Astrocyte (in vitro differentiated cells and primary cell): Measurements from ENCODE around the gene TMPRSS13. TPM values are rescaled to one million over a fixed set of nuclear protein-coding genes. Genes with fewer than 3 reads are reported as not detected.
"Not testable (repeated sequence)": the region's sequence is repeated elsewhere in the genome, so short reads cannot be mapped to it uniquely, and the experiment has no call there.

ENCODE experiments used
- DNase-seq: peaks from one replicate; pipeline ENCODE4 v3.0.0-alpha.2; 2010; ENCODE audit warnings: low read depth
- FAIRE-seq: peaks from 2 replicates; lab custom pipeline; 2011; peaks lifted over from hg19 to GRCh38; lab: Jason Lieb, UNC
- H2AFZ ChIP-seq: 2 replicates; pipeline ENCODE4 v1.6.0; 2012; ENCODE audit warnings: low read depth, low read length, inconsistent platforms
- H3K27ac ChIP-seq: 2 replicates; pipeline ENCODE4 v1.5.1; 2011; ENCODE audit warnings: low read depth, low read length, inconsistent platforms
- H3K27me3 ChIP-seq: 2 replicates; pipeline ENCODE4 v1.6.0; 2011; ENCODE audit warnings: low read length, inconsistent platforms; ENCODE audit not compliant: insufficient read depth
- H3K36me3 ChIP-seq: 2 replicates; pipeline ENCODE4 v1.5.1; 2011; ENCODE audit warnings: low read length, inconsistent platforms; ENCODE audit not compliant: insufficient read depth
- H3K4me1 ChIP-seq: 2 replicates; pipeline ENCODE4 v1.5.1; 2011; ENCODE audit warnings: low read length, inconsistent platforms; ENCODE audit not compliant: insufficient read depth
- H3K4me2 ChIP-seq: 2 replicates; pipeline ENCODE4 v1.6.0; 2012; ENCODE audit warnings: low read length, inconsistent platforms
- H3K4me3 ChIP-seq: 2 replicates; pipeline ENCODE4 v1.5.1; 2011; ENCODE audit warnings: low read depth, mild to moderate bottlenecking, low read length, inconsistent platforms; ENCODE audit not compliant: insufficient read depth
- H3K79me2 ChIP-seq: 2 replicates; pipeline ENCODE4 v1.6.0; 2012; ENCODE audit warnings: mild to moderate bottlenecking, low read length, inconsistent platforms; ENCODE audit not compliant: insufficient read depth
- H3K9ac ChIP-seq: 2 replicates; pipeline ENCODE4 v1.6.0; 2012; ENCODE audit warnings: mild to moderate bottlenecking, low read length, inconsistent platforms
- H3K9me3 ChIP-seq: 2 replicates; pipeline ENCODE4 v1.5.1; 2012; ENCODE audit warnings: low read depth, mild to moderate bottlenecking, low read length, inconsistent platforms; ENCODE audit not compliant: insufficient read depth
- H4K20me1 ChIP-seq: 2 replicates; pipeline ENCODE4 v1.6.0; 2012; ENCODE audit warnings: low read length, inconsistent platforms; ENCODE audit not compliant: insufficient read depth
- H3K27ac Mint-ChIP-seq: one replicate; pipeline ENCODE4 v1.8.0; 2021; ENCODE audit warnings: mild to moderate bottlenecking, mixed read lengths; ENCODE audit not compliant: unreplicated experiment
- H3K27me3 Mint-ChIP-seq: one replicate; pipeline ENCODE4 v1.8.0; 2021; ENCODE audit warnings: low read depth, mixed read lengths; ENCODE audit not compliant: unreplicated experiment
- H3K36me3 Mint-ChIP-seq: one replicate; pipeline ENCODE4 v1.8.0; 2021; ENCODE audit warnings: low read depth, mixed read lengths; ENCODE audit not compliant: unreplicated experiment
- H3K4me1 Mint-ChIP-seq: one replicate; pipeline ENCODE4 v1.8.0; 2021; ENCODE audit warnings: low read depth, mixed read lengths; ENCODE audit not compliant: unreplicated experiment
- H3K4me3 Mint-ChIP-seq: one replicate; pipeline ENCODE4 v1.8.0; 2021; ENCODE audit warnings: mild to moderate bottlenecking, moderate library complexity, mixed read lengths; ENCODE audit not compliant: unreplicated experiment
- H3K9me3 Mint-ChIP-seq: one replicate; pipeline ENCODE4 v1.8.0; 2021; ENCODE audit warnings: mild to moderate bottlenecking, mixed read lengths; ENCODE audit not compliant: unreplicated experiment
- EZH2 ChIP-seq: IDR thresholded peaks from 2 replicates; pipeline ENCODE4 v1.6.1; 2012; ENCODE audit warnings: mild to moderate bottlenecking, low read length, inconsistent platforms; ENCODE audit not compliant: insufficient read depth
- total RNA-seq: library from RNA; stranded (reverse); gene quantifications from 2 replicates; pipeline ENCODE4 v1.2.1, GENCODE V29; 2021
- TF ChIP-seq, protein P1 (sequence below): IDR thresholded peaks from 2 replicates; pipeline ENCODE4 v1.5.1; 2011; ENCODE audit warnings: low read depth, mild to moderate bottlenecking, inconsistent platforms, low read length, moderate library complexity; ENCODE audit not compliant: insufficient read depth

The TMPRSS13 gene
- total RNA-seq, 1 donor from 2014 or later = 0.66 TPM

DNA sequence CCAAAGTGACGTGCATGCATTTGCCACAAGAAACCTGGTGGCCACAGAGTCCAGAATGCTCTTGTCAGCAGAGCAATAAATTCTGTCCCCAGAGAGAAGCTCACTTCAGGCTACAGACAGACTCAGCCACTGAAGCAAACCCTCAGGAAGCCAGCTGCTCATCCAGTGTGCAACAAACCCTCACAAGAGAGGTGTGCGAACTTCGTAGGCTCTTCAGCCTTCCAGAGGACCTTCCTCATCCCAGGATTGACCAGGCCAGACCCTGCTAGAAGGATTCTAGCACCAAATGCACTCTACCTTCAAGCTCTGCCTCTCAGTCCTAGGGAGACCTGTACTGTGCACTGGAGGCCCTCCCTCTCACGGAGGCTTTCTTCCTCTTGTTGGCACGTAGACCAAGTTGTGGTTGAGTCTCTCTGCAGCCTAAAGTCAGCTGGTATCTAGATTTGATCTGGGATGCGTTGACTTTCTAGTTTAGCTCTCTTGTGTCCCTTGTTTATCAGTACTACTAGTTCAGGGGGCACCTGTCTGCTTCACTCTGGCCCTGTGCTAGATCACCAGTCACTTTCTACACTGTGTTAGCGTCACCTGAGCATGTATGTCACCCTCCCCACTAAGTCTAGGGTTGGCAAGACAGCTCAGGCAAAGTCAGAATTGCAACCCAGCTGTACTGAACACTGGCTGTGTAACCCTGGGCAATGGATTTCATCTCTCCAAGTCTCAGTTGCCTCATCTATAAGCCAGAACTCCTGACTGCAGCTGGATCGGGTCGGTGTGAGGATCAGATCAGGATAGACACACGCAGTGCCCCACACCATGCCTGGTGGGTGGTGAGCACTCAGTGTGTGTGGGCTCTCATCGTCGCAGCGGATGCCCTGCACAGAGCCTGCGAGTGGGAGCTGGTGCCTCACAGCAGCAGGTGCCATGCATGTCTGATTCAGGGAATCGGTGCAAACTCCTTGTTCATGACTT lies 22.1 kb upstream of the TMPRSS13 start:
- Histone ChIP-seq H3K27me3 (peaks cover 17% of the 10 kb centered on the region), H3K4me1 (no peaks in the 10 kb centered on the region), H3K4me2 (no peak overlapping the region), H3K27ac (no peak overlapping the region), H4K20me1 (no peaks in the 10 kb centered on the region), H3K9me3 (no peaks in the 10 kb centered on the region), H3K9ac (no peak overlapping the region), H3K4me3 (no peak overlapping the region), H3K36me3 (no peaks in the 10 kb centered on the region), H2AFZ (no peak overlapping the region), H3K79me2 (no peaks in the 10 kb centered on the region)
- H3K27me3 Mint-ChIP-seq = peaks cover 32% of the 10 kb centered on the region
- no peak overlapping the region for H3K4me3 Mint-ChIP-seq
- no peaks in the 10 kb centered on the region for H3K36me3 Mint-ChIP-seq
- peaks cover 3% of the 10 kb centered on the region for H3K4me1 Mint-ChIP-seq
- no peak overlapping the region for H3K27ac Mint-ChIP-seq
- DNase-seq = no peak
- no peak for TF ChIP-seq EZH2
- TF ChIP-seq, protein P1, sequence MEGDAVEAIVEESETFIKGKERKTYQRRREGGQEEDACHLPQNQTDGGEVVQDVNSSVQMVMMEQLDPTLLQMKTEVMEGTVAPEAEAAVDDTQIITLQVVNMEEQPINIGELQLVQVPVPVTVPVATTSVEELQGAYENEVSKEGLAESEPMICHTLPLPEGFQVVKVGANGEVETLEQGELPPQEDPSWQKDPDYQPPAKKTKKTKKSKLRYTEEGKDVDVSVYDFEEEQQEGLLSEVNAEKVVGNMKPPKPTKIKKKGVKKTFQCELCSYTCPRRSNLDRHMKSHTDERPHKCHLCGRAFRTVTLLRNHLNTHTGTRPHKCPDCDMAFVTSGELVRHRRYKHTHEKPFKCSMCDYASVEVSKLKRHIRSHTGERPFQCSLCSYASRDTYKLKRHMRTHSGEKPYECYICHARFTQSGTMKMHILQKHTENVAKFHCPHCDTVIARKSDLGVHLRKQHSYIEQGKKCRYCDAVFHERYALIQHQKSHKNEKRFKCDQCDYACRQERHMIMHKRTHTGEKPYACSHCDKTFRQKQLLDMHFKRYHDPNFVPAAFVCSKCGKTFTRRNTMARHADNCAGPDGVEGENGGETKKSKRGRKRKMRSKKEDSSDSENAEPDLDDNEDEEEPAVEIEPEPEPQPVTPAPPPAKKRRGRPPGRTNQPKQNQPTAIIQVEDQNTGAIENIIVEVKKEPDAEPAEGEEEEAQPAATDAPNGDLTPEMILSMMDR = no peak
- FAIRE-seq = no peak
- H3K9me3 Mint-ChIP-seq = no peaks in the 10 kb centered on the region

DNA sequence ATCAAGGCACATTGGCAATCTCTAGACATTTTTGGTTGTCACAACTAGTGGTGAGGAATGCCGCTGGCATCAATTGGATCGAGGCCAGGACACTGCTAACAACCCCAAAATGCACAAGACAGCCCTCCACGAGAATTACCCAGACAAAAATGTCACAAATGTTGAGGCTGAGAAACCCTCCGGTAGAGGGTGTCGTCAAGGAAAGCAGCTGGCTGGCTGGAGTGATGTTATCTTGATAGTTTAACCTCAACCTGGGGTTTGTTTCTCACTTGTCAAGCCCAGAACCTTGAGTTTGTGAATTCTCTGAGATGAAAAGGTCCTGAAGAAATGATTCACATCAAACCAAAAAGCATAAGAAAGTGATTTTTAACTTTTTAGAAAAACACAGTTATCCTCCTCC lies 21.1 kb upstream of the TMPRSS13 start:
- H3K4me3 Mint-ChIP-seq = no peak overlapping the region
- peaks cover 32% of the 10 kb centered on the region for H3K27me3 Mint-ChIP-seq
- H3K79me2 ChIP-seq = no peaks in the 10 kb centered on the region
- H3K27ac Mint-ChIP-seq = peak overlapping the region; percentile 47
- no peaks in the 10 kb centered on the region for H3K36me3 Mint-ChIP-seq
- H2AFZ ChIP-seq = no peak overlapping the region
- DNase-seq = no peak
- H3K9me3 Mint-ChIP-seq = no peaks in the 10 kb centered on the region
- no peaks in the 10 kb centered on the region for H3K36me3 ChIP-seq
- peaks cover 3% of the 10 kb centered on the region for H3K4me1 Mint-ChIP-seq
- H3K9ac ChIP-seq = no peak overlapping the region
- H3K4me2 ChIP-seq = no peak overlapping the region
- H3K9me3 ChIP-seq = no peaks in the 10 kb centered on the region
- FAIRE-seq = no peak
- no peaks in the 10 kb centered on the region for H4K20me1 ChIP-seq
- H3K27ac ChIP-seq = no peak overlapping the region
- peaks cover 15% of the 10 kb centered on the region for H3K27me3 ChIP-seq
- H3K4me3 ChIP-seq = no peak overlapping the region
- TF ChIP-seq, protein P1 = peak; percentile 6
- no peak for TF ChIP-seq EZH2
- no peaks in the 10 kb centered on the region for H3K4me1 ChIP-seq

- H3K4me3 Mint-ChIP-seq = no peak overlapping the region
- Histone ChIP-seq H3K4me1 (no peaks in the 10 kb centered on the region), H3K27ac (no peak overlapping the region), H3K4me2 (no peak overlapping the region), H3K4me3 (no peak overlapping the region), H3K36me3 (no peaks in the 10 kb centered on the region), H2AFZ (no peak overlapping the region), H4K20me1 (no peaks in the 10 kb centered on the region), H3K27me3 (peaks cover 15% of the 10 kb centered on the region), H3K9me3 (no peaks in the 10 kb centered on the region), H3K9ac (no peak overlapping the region), H3K79me2 (no peaks in the 10 kb centered on the region)
- H3K27me3 Mint-ChIP-seq = peaks cover 37% of the 10 kb centered on the region
- H3K27ac Mint-ChIP-seq = no peak overlapping the region
- H3K36me3 Mint-ChIP-seq = no peaks in the 10 kb centered on the region
- peaks cover 3% of the 10 kb centered on the region for H3K4me1 Mint-ChIP-seq
- TF ChIP-seq, protein P1 = no peak
- no peak for TF ChIP-seq EZH2
- DNase-seq (no peak), FAIRE-seq (no peak)
- no peaks in the 10 kb centered on the region for H3K9me3 Mint-ChIP-seq
Observed at GRCh38 chr11:117949062-117949461, 19.9 kb upstream of the TMPRSS13 start.

DNA sequence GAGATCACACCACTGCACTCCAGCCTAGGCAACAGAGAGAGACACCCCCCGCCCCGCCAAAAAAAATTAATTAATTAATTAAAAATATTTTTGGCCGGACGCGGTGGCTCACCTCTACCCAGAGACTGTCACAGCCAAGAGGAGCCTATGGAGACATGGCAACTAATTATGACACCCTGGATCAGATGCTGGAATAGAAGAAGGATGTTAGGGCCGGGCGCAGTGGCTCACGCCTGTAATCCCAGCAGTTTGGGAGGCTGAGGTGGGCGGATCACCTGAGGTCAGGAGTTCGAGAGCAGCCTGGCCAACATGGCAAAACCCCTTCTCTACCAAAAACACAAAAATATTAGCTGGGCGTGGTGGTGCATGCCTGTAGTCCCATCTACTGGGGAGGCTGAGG lies 19.3 kb upstream of the TMPRSS13 start:
- H4K20me1 ChIP-seq, H3K4me2 ChIP-seq, H2AFZ ChIP-seq, H3K36me3 Mint-ChIP-seq, H3K4me1 ChIP-seq, H3K9me3 ChIP-seq, H3K9ac ChIP-seq, FAIRE-seq, H3K4me3 Mint-ChIP-seq, DNase-seq, H3K4me1 Mint-ChIP-seq, H3K9me3 Mint-ChIP-seq, H3K79me2 ChIP-seq, H3K27ac ChIP-seq, H3K4me3 ChIP-seq, H3K27ac Mint-ChIP-seq, H3K36me3 ChIP-seq: not testable (repeated sequence)
- H3K27me3 ChIP-seq = peaks cover 15% of the 10 kb centered on the region
- H3K27me3 Mint-ChIP-seq = peaks cover 35% of the 10 kb centered on the region
